Fibroblast of pulmonary artery (primary cell): ENCODE measurements around the gene DUSP5.

Source experiments
- DNase-seq: peaks from one replicate; pipeline ENCODE4 v3.0.0-alpha.2; 2010; ENCODE audit warnings: low read depth
- H3K4me3 ChIP-seq: replicated peaks from 2 replicates; pipeline ENCODE4 v1.5.1; 2011; ENCODE audit warnings: low read depth, mild to moderate bottlenecking, control low read depth, low read length, moderate library complexity
- CTCF ChIP-seq: IDR thresholded peaks from 2 replicates; pipeline ENCODE4 v1.5.1; 2011; ENCODE audit warnings: mild to moderate bottlenecking, control low read depth, low read length, inconsistent platforms; ENCODE audit errors: missing control alignments

The DUSP5 gene

GRCh38 chr10:110539091-110539490, 41.4 kb downstream of the DUSP5 start:
- no peak for DNase-seq
- no peak overlapping the region for H3K4me3 ChIP-seq
- no peak for TF ChIP-seq CTCF

GRCh38 chr10:110540031-110540430, 42.3 kb downstream of the DUSP5 start:
- TF ChIP-seq CTCF = no peak
- no peak for DNase-seq
- no peak overlapping the region for H3K4me3 ChIP-seq

GRCh38 chr10:110544958-110545537, 47.3 kb downstream of the DUSP5 start:
- TF ChIP-seq CTCF = no peak
- DNase-seq = peak; percentile 45
- no peak overlapping the region for H3K4me3 ChIP-seq

GRCh38 chr10:110546077-110546476, 48.4 kb downstream of the DUSP5 start:
- TF ChIP-seq CTCF = no peak
- H3K4me3 ChIP-seq = no peak overlapping the region
- DNase-seq = no peak

- H3K4me3 ChIP-seq = no peak overlapping the region
- TF ChIP-seq CTCF = no peak
- no peak for DNase-seq
Measured at GRCh38 chr10:110546499-110547110, 48.9 kb downstream of the DUSP5 start.

GRCh38 chr10:110547139-110547761, 49.5 kb downstream of the DUSP5 start:
- H3K4me3 ChIP-seq = no peak overlapping the region
- peak; percentile 81 for DNase-seq
- peak; percentile 84 for TF ChIP-seq CTCF
